Lower leg skin (tissue), 4 donors: ENCODE measurements around the gene VEGFC. TPM values are rescaled to one million over a fixed set of nuclear protein-coding genes. Genes with fewer than 3 reads are reported as not detected.

Source experiments
- DNase-seq, 2 donors: peaks; one replicate each; pipeline ENCODE4 v3.0.0-alpha.2; 2019; ENCODE audit warnings: low spot score in 2 of 2
- H3K4me3 ChIP-seq: fragments of 200-600 bp; sonication (generic); 2 replicates; pipeline ENCODE4 v1.5.1; 2017; ENCODE audit warnings: mild to moderate bottlenecking, low read depth; ENCODE audit not compliant: poor library complexity, severe bottlenecking
- CTCF ChIP-seq, 3 donors: fragments of 450-650 bp; IDR thresholded peaks; one replicate each; pipeline ENCODE4 v1.5.1; 2016; ENCODE audit warnings: antibody characterized with exemption in 3 of 3, mild to moderate bottlenecking in 3 of 3, moderate library complexity in 2 of 3
- POLR2A ChIP-seq, 2 donors: fragments of 450-650 bp; IDR thresholded peaks; one replicate each; pipeline ENCODE4 v1.6.1; 2016 to 2017; ENCODE audit warnings: antibody characterized with exemption in 2 of 2, mild to moderate bottlenecking in 1 of 2, moderate library complexity in 1 of 2
- WGBS, 2 donors: methylation state at CpG; one replicate each; pipeline ENCODE4 v1.1.5; 2018; 5-methylcytosine and 5-hydroxymethylcytosine counted together
- intact Hi-C: fragments of 100-400 bp; cut with DNase I; formaldehyde crosslinking; loops from one replicate; pipeline ENCODE4 v1.15.0; 2023; ENCODE audit warnings: low total_unique reads
- total RNA-seq, 4 donors: library from RNA; depleted of rRNA; stranded (reverse); fragments of >200 nt; gene quantifications; one replicate each; pipeline ENCODE4 v1.1.0, GENCODE V29; 2016

The VEGFC gene
- total RNA-seq, 4 donors from 2014 or later: 1.4 to 6.1 (median 3.2) TPM

DNA sequence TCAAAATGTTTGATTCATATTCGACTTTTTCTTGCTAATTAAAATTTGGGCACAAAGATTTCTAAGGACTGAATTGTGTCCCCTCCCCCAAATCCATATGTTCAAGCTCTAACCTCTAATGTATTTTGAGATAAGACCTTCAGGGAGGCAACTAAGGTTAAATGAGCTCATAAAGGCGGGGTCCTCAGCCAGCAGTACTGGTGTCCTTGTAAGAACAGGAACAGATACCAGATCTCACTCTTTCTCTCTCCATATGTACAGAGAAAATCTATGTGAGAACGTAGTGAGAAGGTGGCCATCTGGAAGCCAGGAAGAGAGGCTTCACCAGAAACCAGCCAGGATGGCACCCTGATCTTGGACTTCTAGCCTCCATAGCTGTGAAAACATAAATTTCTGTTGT lies 116.9 kb downstream of the VEGFC start:
- DNase-seq: no peak
- TF ChIP-seq CTCF (IDR thresholded peaks at IDR 0.05) (no peak), POLR2A (IDR thresholded peaks at IDR 0.05) (no peak)
- no peak overlapping the region for H3K4me3 ChIP-seq
- intact Hi-C loops: no loop called here
- 83 to 84% methylated on average over 3 of the region's 3 CpGs for WGBS, 2 donors

- no peak for TF ChIP-seq POLR2A (IDR thresholded peaks at IDR 0.05)
- no peak for TF ChIP-seq CTCF (IDR thresholded peaks at IDR 0.05)
- no peak for DNase-seq
- WGBS, 2 donors: 85 to 89% methylated on average over 9 of the region's 9 CpGs
- intact Hi-C loops: no loop called here
- H3K4me3 ChIP-seq: no peak overlapping the region
These were observed 121.2 kb downstream of the VEGFC start for GRCh38 chr4:176671532-176671931.

- WGBS, 2 donors: 21 to 41% methylated on average over 2 of the region's 2 CpGs
- intact Hi-C loops: no loop called here
These were observed 124.4 kb downstream of the VEGFC start for GRCh38 chr4:176668324-176668723.

DNA sequence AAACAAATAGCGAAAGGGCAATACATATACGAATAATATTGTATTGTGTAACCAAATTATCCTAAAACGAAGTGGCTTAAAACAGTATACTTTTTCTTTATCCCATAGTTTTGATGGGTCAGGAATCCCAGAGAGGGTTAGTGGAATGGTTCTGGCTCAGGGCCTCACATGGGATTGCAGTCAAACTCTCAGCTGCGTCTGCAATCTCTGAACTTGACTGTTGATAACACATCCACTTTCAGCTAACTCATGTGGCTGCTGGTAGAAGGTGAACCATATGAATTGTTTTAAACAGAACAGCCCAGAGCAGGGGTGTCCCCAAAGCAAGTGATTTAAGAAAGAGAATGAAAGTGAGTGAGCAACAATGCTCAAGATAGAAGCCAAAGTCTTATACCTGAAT lies 127.8 kb downstream of the VEGFC start:
- intact Hi-C loops: loop anchor here (2.0 kb wide), 1 partner anchor 64 kb away; no protein-coding TSS in a partner anchor
- TF ChIP-seq CTCF (IDR thresholded peaks at IDR 0.05): no peak
- TF ChIP-seq POLR2A (IDR thresholded peaks at IDR 0.05): no peak

More at GRCh38 chr4:176668324-176668723, 124.4 kb downstream of the VEGFC start:
- no peak for DNase-seq
- H3K4me3 ChIP-seq: no peak overlapping the region
- no peak for TF ChIP-seq POLR2A (IDR thresholded peaks at IDR 0.05)
- no peak for TF ChIP-seq CTCF (IDR thresholded peaks at IDR 0.05)

DNA sequence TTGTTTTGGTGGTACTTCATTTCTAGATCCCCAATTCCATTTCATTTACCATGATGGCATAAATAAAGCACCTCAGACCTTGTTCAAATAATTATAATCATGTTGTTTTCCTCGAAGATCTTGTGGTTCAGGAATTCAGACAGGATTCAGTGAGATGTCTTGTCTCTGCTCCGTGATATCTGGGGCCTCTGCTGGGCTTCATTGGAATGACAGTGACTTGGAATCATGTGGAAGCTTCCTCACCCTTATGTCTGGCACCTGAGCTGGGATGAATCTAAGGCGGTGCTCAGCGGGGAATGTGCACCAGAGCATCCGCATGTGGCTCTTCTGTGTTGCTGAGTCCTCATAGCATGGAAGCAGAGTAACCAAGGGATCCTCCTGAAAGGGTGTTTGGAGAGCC lies 132.2 kb downstream of the VEGFC start:
- TF ChIP-seq POLR2A (IDR thresholded peaks at IDR 0.05) (no peak), CTCF (IDR thresholded peaks at IDR 0.05) (no peak)
- intact Hi-C loops: no loop called here
- no peak overlapping the region for H3K4me3 ChIP-seq
- no peak for DNase-seq
- WGBS, 2 donors: 77 to 80% methylated on average over 5 of the region's 5 CpGs

More for the DNA sequence above, 127.8 kb downstream of the VEGFC start:
- DNase-seq: no peak
- no peak overlapping the region for H3K4me3 ChIP-seq
- 77 to 91% methylated on average over 4 of the region's 4 CpGs for WGBS, 2 donors

GRCh38 chr4:176656108-176656507 lies 136.6 kb downstream of the VEGFC start:
- intact Hi-C loops: no loop called here
- no peak for DNase-seq
- 69 to 71% methylated on average over 3 of the region's 3 CpGs for WGBS, 2 donors
- no peak for TF ChIP-seq POLR2A (IDR thresholded peaks at IDR 0.05)
- no peak for TF ChIP-seq CTCF (IDR thresholded peaks at IDR 0.05)
- H3K4me3 ChIP-seq: no peak overlapping the region
